8988T (cell line): Measurements from ENCODE around the gene MXI1.

ENCODE experiments used
- DNase-seq: peaks from one replicate; pipeline ENCODE4 v3.0.0; 2011

The MXI1 gene

DNA sequence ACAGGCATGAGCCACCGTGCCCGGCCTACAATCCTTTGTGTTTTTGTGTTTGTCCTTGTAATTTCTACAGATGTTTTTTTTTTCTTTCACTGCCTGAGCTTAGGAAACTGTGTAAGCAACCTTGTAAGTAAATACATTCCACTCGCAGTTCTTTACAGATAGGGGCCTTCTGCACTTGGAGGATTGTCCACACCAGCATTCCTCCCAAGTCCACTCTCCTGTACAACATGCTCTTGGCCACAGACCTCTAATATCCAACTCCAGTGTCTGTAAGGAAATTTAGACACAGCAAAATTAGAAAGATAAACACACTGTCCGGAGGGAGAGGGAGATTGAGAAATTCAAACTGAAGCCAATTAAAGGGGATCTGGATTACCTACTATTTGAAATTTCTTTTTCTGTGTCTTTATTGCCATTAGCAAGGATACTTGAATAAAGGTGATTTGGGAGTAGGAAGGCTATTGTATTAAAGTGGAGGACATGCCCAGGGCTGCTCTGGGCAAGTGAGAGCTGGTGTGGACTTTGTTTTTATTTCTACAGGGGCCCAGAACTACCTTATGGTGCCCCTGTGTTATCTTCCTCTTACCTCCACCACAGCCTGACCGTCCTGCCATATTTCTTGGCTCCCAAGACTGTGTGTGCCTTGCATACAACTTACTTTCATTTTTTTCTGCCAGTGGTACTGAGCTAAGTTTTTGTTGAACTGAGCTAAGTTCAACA lies 9.7 kb downstream of the MXI1 start:
- no peak for DNase-seq

DNA sequence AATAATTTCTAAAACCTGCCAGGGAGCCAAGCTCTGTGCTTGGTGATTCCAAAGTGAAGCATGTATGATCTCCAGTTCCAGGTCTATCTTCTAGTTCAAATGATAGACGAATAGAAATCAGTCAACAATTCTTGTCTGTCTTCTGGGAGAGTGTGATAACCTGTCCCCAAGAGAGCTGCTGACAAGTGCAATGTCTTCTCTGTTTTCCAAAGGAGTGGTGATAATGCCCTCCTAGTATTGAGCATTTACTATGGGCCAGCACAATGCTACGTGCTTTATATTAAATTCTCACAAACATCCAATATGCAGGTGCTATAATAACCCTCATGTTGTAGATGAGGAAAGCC lies 10.2 kb downstream of the MXI1 start:
- DNase-seq, result no peak

DNA sequence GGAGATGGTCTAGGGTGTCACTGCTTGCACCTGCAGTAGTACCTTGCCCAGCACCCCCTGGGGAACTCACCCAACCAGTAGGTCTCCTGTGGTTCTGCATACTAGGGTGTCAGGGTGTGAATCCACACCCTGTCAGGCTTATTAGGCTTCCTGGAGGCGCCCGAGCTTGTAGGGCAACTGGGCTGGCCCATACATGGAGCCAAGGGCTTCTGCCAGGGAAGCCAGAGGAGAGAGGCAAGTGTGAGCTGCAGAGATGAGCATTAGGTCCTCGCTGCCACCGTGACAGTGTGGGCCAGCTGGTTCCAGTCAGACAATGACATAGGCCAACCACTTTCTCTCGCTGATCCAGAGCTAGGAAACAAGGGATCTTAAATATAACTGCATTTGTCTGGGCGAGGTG lies 11.2 kb downstream of the MXI1 start:
- DNase-seq, result no peak

GRCh38 chr10:110219884-110220283 lies 12.5 kb downstream of the MXI1 start:
- no peak for DNase-seq

GRCh38 chr10:110220398-110220797 lies 13.0 kb downstream of the MXI1 start:
- DNase-seq, result no peak

GRCh38 chr10:110221044-110221720 lies 13.8 kb downstream of the MXI1 start:
- no peak for DNase-seq

DNA sequence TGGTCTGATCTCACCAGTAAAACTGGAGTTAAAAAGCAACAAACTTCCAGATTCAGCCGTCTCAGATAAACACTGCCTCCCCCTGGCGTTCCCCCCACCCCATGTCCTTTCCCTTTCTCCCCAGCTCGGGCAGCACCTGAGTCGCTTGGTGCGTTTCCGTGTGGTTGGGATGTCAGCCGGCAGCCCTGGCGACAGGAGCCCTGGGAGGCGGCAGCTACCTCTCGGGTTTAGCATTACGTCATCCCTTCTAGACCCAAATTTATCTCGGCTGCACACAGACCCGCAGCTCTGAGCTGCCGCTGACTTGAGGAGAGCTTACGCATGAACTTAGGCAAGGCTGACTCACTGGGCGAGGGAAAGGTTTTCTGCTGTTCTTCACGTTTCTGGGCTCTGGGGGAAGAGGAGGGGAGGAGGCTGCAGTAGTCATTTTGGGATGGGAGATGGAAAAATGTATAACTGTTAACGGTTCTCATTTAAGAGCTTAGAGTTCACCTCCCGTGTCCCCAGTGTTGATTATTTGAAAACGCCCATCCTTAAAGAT lies 14.4 kb downstream of the MXI1 start:
- DNase-seq, result peak; percentile 39

DNA sequence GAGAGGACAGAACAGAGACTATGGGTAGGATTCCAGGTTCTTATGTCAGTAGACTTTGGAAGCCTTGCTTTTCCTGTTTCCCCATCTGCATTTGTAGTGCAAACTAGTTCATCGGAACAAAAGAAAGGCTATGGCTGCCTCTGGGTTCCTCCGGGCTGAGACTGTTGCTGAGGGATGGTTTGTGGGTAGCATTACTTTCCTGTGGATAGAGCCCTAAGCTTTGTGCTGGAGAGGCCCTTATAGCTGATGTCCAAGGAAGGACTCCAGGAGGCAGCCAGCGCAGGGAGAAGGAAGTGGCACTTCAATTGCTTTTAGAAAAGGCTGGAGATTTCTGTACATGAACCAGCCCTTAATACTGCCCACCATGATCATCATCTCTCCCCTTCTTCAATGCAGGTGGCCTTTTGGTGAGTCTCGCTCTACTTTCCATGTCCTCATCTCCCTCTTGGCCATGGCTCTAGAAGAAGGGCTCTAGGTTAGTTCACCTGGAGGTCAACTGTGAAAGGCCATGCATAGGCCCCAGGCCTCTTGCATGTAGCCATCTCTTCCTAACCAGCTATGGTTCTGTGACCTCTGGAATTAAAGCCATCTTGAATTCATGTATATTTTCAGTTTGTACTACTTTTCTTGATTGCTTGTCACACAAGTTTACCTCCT lies 15.4 kb downstream of the MXI1 start:
- DNase-seq, result no peak

- DNase-seq, result no peak
Measured at GRCh38 chr10:110223298-110223925, 16.0 kb downstream of the MXI1 start.

DNA sequence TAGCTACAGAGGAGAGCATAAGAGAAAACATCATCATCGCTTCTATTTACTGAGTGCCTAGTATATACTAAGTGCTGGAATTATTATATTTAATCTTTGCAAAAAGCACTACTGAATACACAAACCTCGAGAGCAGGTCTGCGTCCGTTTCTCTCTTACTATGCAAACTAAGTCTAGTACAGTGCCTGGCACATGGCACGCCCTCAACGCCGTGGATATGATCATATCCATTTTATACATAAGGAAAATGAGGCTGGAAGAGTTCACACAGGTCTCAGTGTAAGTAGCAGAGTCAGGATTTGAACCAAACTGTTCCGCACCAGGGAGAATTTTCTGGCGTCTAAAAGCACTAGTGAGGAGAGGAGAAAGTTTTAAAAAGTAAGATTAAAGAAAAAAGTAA lies 17.6 kb downstream of the MXI1 start:
- no peak for DNase-seq

DNA sequence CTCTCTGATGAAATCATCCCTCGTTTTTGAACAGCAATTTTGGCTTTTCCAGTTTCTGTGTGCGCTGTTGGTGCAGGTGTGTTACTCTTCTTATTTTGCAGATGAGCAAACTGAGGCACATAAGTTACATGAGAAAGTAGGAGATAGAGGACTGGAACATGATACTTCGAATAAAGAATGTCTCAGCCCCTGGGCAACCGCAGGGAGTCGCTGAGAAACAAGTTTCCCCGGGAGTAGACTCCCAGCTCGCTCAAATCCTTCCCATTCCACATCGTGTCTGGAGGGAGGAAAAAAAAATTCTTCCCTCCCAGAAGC lies 18.0 kb downstream of the MXI1 start:
- no peak for DNase-seq

GRCh38 chr10:110225756-110226542 lies 18.5 kb downstream of the MXI1 start:
- DNase-seq, result peak; percentile 73

DNA sequence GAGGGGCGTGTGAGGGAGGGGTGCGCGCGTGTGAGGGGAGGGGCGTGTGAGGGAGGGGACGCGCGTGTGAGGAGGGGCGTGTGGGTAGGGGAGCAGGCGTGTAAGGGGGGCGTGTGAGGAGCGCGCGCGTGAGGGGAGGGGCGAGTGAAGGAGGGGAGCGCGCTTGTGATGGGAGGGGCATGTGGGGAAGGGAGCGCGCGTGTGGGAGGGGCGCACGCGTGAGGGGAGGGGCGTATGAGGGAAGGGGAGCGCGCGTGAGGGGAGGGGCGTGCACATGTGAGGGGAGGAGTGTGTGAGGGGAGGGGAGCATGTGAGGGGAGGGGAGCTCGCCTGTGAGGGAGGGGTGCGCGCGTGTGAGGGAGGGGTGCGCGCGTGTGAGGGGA lies 19.1 kb downstream of the MXI1 start:
- peak; percentile 58 for DNase-seq

DNA sequence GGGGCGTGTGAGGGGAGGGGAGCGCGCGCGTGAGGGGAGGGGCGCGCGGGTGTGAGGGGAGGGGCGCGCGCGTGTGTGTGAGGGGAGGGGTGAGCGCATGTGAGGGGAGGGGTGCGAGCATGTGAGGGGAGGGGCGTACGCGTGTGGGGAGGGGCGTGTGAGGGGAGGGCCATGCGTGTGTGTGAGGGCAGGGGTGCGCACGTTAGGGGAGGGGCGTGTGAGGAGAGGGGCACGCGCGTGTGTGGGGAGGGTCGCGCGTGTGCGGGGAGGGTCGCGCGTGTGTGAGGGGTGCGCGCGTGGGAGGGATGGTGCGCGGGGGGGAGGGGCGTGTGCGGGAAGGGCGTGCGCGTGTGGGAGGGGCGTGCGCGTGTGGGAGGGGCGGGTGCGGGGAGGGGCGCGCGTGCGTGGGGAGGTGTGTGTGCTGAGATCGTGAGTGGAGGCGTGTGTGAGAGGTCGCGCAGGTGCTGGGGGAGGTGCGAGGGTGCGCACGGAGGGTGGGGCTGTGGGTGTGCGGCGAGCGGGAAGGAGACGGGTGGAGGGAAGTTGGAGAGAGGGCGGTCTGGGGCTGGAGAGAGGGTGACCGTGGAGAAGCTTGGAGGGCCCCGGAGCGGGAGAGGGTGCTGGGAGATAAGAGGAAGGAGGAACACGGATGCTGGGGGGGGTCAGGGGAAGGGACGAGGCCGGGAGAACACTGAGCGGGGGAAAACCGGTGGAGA lies 19.7 kb downstream of the MXI1 start:
- DNase-seq, result peak; percentile 68

DNA sequence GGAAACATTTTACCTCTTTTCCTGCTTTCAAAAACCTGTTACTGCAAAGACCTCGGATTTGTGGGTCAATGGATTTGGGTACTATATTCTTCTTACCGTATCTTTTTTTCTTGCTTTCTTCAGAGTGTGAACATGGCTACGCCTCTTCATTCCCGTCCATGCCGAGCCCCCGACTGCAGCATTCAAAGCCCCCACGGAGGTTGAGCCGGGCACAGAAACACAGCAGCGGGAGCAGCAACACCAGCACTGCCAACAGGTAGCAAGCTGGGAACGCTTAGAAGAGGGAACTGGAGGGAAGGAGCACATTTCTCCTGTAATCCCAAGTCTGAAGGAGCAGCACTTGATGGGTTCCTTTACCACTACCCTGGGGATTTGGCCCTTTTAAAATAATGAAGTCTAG lies 20.7 kb downstream of the MXI1 start:
- DNase-seq, result no peak

DNA sequence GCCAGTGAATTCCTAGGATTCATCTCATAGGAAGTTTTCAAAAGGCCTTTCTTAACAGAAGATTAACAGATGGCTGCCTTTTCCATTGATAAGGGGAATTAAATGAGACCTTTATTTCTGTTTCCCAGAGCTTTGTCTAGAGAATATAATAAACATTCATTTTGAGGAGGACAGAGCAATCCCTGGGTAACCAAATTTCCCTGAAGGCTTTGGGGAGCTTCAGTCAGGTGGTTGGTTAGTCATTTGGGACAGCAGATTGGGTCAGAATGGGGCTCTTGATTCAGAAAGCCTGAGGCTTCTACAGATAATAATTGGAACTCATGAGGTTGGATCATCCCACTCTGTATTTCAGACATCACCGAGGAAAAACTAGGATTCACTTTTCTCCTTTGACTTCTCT lies 21.8 kb downstream of the MXI1 start:
- no peak for DNase-seq

GRCh38 chr10:110233846-110234245 lies 26.4 kb downstream of the MXI1 start:
- DNase-seq, result no peak

- no peak for DNase-seq
Measured at GRCh38 chr10:110237894-110238480, 30.6 kb downstream of the MXI1 start.

DNA sequence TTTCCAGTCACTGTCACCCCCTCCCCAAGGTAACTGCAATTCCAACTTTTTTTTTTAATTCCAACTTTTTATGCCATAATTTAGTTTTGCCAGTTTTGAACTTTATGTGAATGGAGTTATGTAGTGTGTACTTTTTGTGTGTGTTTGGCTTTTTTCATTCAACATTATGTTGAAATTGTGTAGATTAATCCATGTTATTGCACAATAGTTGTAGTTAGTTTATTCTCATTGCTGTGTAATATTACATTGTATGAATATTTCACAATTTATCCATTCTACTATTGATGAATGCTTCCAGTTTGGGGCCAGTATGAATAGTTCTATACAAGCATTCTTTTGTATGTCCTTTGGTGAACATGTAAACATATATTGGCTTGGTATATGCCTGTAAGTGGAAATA lies 32.5 kb downstream of the MXI1 start:
- no peak for DNase-seq

GRCh38 chr10:110241407-110241806 lies 34.0 kb downstream of the MXI1 start:
- no peak for DNase-seq

- no peak for DNase-seq
Measured at GRCh38 chr10:110241841-110242240, 34.4 kb downstream of the MXI1 start.

GRCh38 chr10:110242511-110242910 lies 35.1 kb downstream of the MXI1 start:
- DNase-seq, result no peak
